Measurements from ENCODE around the gene MIDN. TPM values are rescaled to one million over a fixed set of nuclear protein-coding genes. Genes with fewer than 3 reads are reported as not detected.

The MIDN gene
- total and polyA plus RNA-seq, 2 donors (not counting 3 experiments of a cell fraction or from before 2014, with no cell fraction given) = 20.0 to 85.9 TPM

DNA sequence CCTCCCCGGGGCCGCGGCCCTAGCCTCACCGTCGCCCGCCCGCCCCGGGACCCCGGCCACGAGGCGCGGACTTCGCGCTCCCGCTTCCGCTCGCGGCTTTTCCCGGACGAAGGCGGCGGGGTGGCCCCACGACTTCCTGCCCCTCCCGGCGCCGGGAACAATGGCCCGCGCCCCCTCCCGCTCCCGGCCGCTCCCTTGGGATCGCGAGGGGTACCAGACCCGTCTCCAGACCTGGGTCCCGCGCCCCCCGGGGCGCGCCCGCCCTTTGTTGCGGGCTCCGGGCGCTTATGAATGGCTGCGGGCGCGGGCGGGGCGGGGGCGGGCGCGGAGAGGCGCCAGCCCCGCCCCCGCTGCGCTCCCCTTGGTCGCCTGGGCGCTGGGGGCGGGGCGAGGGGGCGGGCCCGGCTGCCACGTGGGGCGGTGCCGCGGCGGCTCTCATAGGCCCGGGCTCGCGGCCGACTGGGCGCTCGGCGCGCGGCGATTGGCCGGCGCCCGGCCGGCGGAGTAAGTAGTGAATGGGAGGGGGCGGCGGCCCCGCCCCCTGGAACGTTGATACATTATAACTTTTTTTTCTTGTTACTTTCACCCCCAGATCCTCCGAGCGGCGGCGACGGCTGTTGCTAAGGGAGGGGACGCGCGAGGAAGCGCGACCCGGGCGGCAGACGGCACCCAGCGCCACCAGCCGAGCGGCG lies 1.1 kb downstream of the MIDN start:
- BruUV-seq (replicated peaks) = no TSS peak
- intact Hi-C loops (cut with micrococcal nuclease) (loop anchor here (1.0 to 10.0 kb wide), 2 partner anchors 17 to 455 kb away; partner anchors contain the start of gene PTBP1), dilution Hi-C loops (cut with MboI; ENCODE audit: extremely low pct_ligation_motif_present, low sequenced_read_pairs) (no loop called here)
- H3K9me3 ChIP-seq (replicated peaks; ENCODE audit: control insufficient read depth, insufficient read depth, low read length) = no peaks in the 10 kb centered on the region
- CTCF ChIA-PET = interaction anchor here (0.6 to 1.6 kb wide), 2 partner anchors 11 to 17 kb away, joined by 3 to 14 read pairs; no protein-coding TSS in a partner anchor
- H3K27me3 ChIP-seq (ENCODE audit: control insufficient read depth in 2 of 2, insufficient read depth in 2 of 2, low read length in 2 of 2) = no peaks in the 10 kb centered on the region
- H3K9me1 ChIP-seq (replicated peaks; ENCODE audit: control insufficient read depth, extremely low read depth, insufficient read depth, low read length) = no peaks in the 10 kb centered on the region
- peak overlapping the region; percentile 99 for H3K27ac ChIP-seq (ENCODE audit: insufficient read depth, low read depth, low read length)
- peaks cover 5 to 11% of the 10 kb centered on the region in 2 experiments for H3K36me3 ChIP-seq (ENCODE audit: control insufficient read depth in 2 of 2, extremely low read depth in 1 of 2, insufficient read depth in 2 of 2, low read length in 2 of 2)
- no peak overlapping the region for H3K4me2 ChIP-seq (ENCODE audit: insufficient read depth, low read length)
- no peaks in the 10 kb centered on the region for H4K20me1 ChIP-seq (replicated peaks; ENCODE audit: control insufficient read depth, extremely low read depth, insufficient read depth, low read length)
- POLR2A ChIA-PET = interaction anchor here (1.0 kb wide), 2 partner anchors 17 to 20 kb away, joined by 7 to 10 read pairs; partner anchors contain the start of gene CIRBP
- DNase-seq (ENCODE audit: low read depth, low spot score) (peak; percentile 94), FAIRE-seq (peak; percentile 76)
- peaks cover 43% of the 10 kb centered on the region for H3K79me2 ChIP-seq (ENCODE audit: control insufficient read depth, insufficient read depth, low read length)
- peaks cover 24% of the 10 kb centered on the region for H3K4me1 ChIP-seq (ENCODE audit: control insufficient read depth, extremely low read depth, insufficient read depth, low read length)
- H3K9ac ChIP-seq (replicated peaks; ENCODE audit: extremely low read depth, insufficient read depth, low read length) = peak overlapping the region; percentile 97
- TF ChIP-seq, protein P1, sequence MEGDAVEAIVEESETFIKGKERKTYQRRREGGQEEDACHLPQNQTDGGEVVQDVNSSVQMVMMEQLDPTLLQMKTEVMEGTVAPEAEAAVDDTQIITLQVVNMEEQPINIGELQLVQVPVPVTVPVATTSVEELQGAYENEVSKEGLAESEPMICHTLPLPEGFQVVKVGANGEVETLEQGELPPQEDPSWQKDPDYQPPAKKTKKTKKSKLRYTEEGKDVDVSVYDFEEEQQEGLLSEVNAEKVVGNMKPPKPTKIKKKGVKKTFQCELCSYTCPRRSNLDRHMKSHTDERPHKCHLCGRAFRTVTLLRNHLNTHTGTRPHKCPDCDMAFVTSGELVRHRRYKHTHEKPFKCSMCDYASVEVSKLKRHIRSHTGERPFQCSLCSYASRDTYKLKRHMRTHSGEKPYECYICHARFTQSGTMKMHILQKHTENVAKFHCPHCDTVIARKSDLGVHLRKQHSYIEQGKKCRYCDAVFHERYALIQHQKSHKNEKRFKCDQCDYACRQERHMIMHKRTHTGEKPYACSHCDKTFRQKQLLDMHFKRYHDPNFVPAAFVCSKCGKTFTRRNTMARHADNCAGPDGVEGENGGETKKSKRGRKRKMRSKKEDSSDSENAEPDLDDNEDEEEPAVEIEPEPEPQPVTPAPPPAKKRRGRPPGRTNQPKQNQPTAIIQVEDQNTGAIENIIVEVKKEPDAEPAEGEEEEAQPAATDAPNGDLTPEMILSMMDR (IDR thresholded peaks at IDR 0.05; ENCODE audit: extremely low read depth in 1 of 2, insufficient read depth in 1 of 2, low read depth in 1 of 2, low read length in 2 of 2) = no peak
- TF ChIP-seq POLR2A (IDR thresholded peaks at IDR 0.05; ENCODE audit: low read depth, low read length) (peak; percentile 78), POLR2AphosphoS5 (IDR thresholded peaks at IDR 0.05; ENCODE audit: insufficient read depth, low read depth, low read length) (peak; percentile 53)
- H3K4me3 ChIP-seq (replicated peaks in 1 of 3; ENCODE audit: insufficient read depth in 1 of 3, low read depth in 1 of 3, low read length in 3 of 3) = peak overlapping the region; percentile 57 to 85 (median 71)
- no peak overlapping the region for H2AFZ ChIP-seq (ENCODE audit: low read depth, low read length)

DNA sequence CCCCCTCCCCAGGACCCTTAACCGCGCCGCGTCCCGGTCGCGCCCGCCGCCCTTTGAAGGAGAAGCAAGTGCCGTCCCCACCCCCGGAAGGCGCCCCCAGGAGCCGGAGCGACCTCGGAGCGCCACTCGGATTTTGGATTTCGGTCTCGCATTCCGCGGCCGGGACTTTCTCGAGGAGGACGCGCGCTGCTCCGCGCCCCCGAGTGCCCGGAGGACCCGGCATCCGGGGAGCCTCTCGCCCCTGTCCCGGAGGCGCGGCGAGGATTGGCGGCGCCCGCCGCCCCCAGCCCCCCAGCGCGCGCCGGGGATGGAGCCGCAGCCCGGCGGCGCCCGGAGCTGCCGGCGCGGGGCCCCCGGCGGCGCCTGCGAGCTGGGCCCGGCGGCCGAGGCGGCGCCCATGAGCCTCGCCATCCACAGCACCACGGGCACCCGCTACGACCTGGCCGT lies 1.6 kb downstream of the MIDN start:
- H2AFZ ChIP-seq (ENCODE audit: low read depth, low read length) = no peak overlapping the region
- H3K4me2 ChIP-seq (ENCODE audit: insufficient read depth, low read length) = peak overlapping the region; percentile 23
- DNase-seq (ENCODE audit: low read depth, low spot score) = no peak
- H4K20me1 ChIP-seq (replicated peaks; ENCODE audit: control insufficient read depth, extremely low read depth, insufficient read depth, low read length) = no peaks in the 10 kb centered on the region
- dilution Hi-C loops (cut with MboI; ENCODE audit: extremely low pct_ligation_motif_present, low sequenced_read_pairs) = no loop called here
- peaks cover 22% of the 10 kb centered on the region for H3K4me1 ChIP-seq (ENCODE audit: control insufficient read depth, extremely low read depth, insufficient read depth, low read length)
- FAIRE-seq = no peak
- TF ChIP-seq, protein P1 (IDR thresholded peaks at IDR 0.05; ENCODE audit: extremely low read depth in 1 of 2, insufficient read depth in 1 of 2, low read depth in 1 of 2, low read length in 2 of 2) = no peak
- TF ChIP-seq GATA2 (IDR thresholded peaks at IDR 0.05; ENCODE audit: insufficient read depth, insufficient read length, low read depth, low read length) (no peak), POLR2AphosphoS5 (IDR thresholded peaks at IDR 0.05; ENCODE audit: insufficient read depth, low read depth, low read length) (no peak), JUN (IDR thresholded peaks at IDR 0.05; ENCODE audit: borderline replicate concordance, insufficient read depth, insufficient read length, low read depth) (no peak), FOS (IDR thresholded peaks at IDR 0.05; ENCODE audit: borderline replicate concordance, insufficient read depth, low read length) (no peak), POLR2A (IDR thresholded peaks at IDR 0.05; ENCODE audit: low read depth, low read length) (no peak), MYC (IDR thresholded peaks at IDR 0.05; ENCODE audit: low read depth, low read length) (no peak), EZH2 (IDR thresholded peaks at IDR 0.05; ENCODE audit: borderline replicate concordance, low read depth, low read length, severe bottlenecking) (no peak)
- TF ChIP-seq, protein P2, sequence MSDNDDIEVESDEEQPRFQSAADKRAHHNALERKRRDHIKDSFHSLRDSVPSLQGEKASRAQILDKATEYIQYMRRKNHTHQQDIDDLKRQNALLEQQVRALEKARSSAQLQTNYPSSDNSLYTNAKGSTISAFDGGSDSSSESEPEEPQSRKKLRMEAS (IDR thresholded peaks at IDR 0.05; ENCODE audit: insufficient read depth, insufficient read length) = no peak
- H3K79me2 ChIP-seq (ENCODE audit: control insufficient read depth, insufficient read depth, low read length) = peaks cover 47% of the 10 kb centered on the region
- H3K9me3 ChIP-seq (replicated peaks; ENCODE audit: control insufficient read depth, insufficient read depth, low read length) = no peaks in the 10 kb centered on the region
- intact Hi-C loops (cut with micrococcal nuclease) = loop anchor here (1.0 to 10.0 kb wide), 2 partner anchors 16 to 455 kb away; partner anchors contain the start of gene PTBP1
- BruUV-seq (replicated peaks) = no TSS peak
- ChIA-PET POLR2A (no interaction called here), CTCF (interaction anchor here (1.6 kb wide), 1 partner anchor 16 kb away, joined by 14 read pairs; no protein-coding TSS in a partner anchor)
- H3K27me3 ChIP-seq (ENCODE audit: control insufficient read depth in 2 of 2, insufficient read depth in 2 of 2, low read length in 2 of 2) = no peaks in the 10 kb centered on the region
- no peaks in the 10 kb centered on the region for H3K9me1 ChIP-seq (replicated peaks; ENCODE audit: control insufficient read depth, extremely low read depth, insufficient read depth, low read length)
- peak overlapping the region; percentile 87 for H3K9ac ChIP-seq (replicated peaks; ENCODE audit: extremely low read depth, insufficient read depth, low read length)
- H3K4me3 ChIP-seq (replicated peaks in 1 of 3; ENCODE audit: insufficient read depth in 1 of 3, low read depth in 1 of 3, low read length in 3 of 3) = peak overlapping the region; percentile 57 to 85 (median 60)
- peak overlapping the region; percentile 90 for H3K27ac ChIP-seq (ENCODE audit: insufficient read depth, low read depth, low read length)
- peaks cover 11 to 16% of the 10 kb centered on the region in 2 experiments for H3K36me3 ChIP-seq (ENCODE audit: control insufficient read depth in 2 of 2, extremely low read depth in 1 of 2, insufficient read depth in 2 of 2, low read length in 2 of 2)

Data from endothelial cell of umbilical vein (primary cell).